ENCODE results near the gene NONO.
"Not testable (repeated sequence)": the region's sequence is repeated elsewhere in the genome, so short reads cannot be mapped to it uniquely, and the experiment has no call there.

The NONO gene

DNA sequence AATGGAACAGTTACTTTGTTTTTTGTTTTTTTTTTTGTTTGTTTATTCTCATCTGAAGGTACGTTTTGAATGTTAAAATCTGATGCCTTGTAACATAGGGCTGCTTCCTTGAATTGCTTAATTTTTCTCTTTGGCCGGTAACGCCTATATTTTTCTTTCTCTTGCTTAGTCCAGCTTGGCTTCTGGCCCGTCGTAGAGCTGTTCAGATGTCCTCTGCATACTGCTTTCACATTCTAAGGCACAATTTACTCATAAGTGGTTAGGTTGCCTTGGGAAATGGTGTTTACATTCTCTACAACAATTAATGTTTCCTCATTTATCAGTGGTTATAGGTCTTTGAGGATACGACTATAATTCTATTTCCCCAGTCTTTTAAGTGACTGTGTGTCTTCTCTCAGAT lies 7.9 kb downstream of the NONO start:
- no peak for DNase-seq

DNA sequence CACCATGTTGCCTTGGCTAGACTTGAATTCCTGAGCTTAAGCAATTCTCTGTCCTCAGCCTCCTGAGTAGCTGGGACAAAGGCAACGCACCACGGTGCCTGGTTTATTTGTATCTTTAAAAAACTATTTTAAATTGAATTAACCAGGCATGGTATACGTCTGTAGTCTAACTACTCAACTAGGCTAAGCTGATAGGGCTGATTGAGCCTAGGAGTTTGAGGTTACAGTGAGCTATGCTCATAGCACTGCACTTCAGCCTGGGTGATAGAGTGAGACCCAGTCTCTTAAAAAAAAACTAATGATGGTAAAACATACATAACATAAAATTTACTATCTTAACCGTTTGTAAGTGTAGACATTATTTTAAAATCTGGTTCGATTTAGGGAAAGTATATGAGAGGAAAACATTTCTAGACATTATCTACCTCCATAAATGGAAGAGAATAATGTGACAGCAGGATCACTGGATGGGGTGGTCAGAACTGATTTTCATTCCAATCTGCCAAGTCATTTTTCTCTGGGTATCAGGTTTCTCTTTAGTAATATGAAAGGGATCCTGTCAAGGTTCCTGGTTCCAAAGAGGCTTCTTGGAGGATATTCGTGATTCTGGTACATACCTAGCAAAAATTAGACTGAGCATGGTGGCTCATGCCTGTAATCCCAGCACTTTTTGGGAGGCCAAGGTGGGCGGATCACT lies 9.4 kb downstream of the NONO start:
- no peak for DNase-seq

DNA sequence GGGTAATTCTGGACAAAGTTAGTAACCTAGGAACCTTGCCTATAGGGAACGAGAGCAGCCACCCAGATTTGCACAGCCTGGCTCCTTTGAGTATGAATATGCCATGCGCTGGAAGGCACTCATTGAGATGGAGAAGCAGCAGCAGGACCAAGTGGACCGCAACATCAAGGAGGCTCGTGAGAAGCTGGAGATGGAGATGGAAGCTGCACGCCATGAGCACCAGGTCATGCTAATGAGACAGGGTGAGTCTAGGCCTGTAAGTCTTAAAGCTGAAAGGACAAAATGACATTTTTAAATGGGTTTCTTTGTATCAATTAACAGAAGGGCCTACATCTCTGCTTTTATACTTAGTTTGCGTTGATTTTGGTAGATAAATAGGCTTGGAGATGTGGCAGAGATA lies 13.4 kb downstream of the NONO start:
- DNase-seq, result no peak

DNA sequence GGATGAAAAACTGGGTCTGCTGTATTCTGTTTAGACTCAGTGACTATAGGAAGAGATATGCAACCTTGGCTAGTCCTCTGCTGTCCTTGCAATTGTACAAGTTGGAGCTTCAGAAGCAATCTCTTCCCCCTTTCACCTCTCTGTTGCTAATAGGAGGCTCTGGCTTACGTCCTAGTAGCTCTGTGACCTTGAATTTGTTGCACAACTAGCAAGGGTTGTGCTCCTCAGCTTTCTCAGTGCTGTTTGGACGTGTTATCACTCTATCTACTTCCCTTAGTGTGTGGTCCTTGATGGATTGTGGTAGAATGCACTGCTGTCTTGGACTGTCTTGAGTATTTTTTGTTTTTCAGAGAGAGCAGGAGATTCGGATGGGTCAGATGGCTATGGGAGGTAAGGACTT lies 14.7 kb downstream of the NONO start:
- DNase-seq, result no peak

DNA sequence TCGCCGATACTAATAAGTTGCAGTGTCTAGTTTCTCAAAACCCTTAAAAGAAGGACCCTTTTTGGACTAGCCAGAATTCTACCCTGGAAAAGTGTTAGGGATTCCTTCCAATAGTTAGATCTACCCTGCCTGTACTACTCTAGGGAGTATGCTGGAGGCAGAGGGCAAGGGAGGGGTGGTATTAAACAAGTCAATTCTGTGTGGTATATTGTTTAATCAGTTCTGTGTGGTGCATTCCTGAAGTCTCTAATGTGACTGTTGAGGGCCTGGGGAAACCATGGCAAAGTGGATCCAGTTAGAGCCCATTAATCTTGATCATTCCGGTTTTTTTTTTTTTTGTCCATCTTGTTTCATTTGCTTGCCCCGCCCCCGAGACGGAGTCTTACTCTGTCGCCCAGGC lies 16.6 kb downstream of the NONO start:
- DNase-seq, result not testable (repeated sequence)

DNA sequence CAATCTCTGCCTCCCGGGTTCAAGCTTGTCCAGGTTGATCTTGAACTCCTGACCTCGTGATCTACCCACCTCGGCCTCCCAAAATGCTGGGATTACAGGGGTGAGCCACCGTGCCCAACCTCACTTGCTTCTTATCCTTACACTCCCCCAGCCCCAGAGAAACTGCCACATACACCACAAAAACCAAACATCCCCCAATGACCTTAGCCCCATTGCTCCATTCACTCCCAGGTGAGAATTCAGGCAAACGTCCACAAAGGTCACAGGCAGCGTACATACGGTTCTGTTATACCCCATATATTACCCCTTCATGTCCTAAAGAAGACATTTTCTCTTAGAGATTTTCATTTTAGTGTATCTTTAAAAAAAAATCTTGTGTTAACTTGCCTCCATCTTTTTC lies 17.1 kb downstream of the NONO start:
- not testable (repeated sequence) for DNase-seq

DNA sequence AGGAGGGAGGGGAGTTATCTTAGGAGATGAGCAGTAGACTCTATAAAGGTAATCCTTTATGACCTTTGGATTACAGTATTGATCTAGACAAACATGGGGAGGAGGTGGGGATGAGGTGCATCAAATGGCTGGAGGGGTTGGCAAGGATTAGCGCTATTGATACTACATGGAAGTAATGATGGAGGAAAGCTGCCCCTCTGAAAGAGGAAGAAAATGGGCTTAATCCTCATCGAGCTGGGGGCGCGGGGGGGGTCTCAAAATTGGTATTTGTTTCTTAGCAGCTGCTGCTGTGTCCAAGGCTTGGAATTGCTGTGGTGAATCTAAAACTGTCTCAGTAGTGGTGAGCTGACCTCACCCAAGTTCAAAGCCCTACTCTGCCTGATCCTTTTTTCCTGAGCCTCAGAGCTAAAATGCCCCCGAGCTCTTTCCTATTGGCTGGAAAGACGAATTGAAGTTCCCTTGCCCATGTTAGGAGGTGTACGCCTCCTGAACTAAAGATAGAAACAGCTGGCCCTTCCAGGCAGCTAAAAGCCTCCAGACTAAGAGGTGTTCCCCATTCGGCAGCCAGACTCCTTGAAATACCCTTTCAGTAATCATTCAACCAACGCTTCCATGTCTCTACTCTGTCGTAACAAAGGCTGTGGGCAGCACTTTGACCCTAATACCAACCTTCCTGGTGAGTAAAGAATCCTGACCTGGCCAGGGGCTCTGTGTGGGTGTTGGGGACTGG lies 17.9 kb downstream of the NONO start, which contains the start of gene ITGB1BP2:
Gene ITGB1BP2 (plus strand): TSS at position 556 of the 730 bp plus-strand sequence. CDS start 57 bp downstream, at position 613.
- peak; percentile 35 for DNase-seq

DNA sequence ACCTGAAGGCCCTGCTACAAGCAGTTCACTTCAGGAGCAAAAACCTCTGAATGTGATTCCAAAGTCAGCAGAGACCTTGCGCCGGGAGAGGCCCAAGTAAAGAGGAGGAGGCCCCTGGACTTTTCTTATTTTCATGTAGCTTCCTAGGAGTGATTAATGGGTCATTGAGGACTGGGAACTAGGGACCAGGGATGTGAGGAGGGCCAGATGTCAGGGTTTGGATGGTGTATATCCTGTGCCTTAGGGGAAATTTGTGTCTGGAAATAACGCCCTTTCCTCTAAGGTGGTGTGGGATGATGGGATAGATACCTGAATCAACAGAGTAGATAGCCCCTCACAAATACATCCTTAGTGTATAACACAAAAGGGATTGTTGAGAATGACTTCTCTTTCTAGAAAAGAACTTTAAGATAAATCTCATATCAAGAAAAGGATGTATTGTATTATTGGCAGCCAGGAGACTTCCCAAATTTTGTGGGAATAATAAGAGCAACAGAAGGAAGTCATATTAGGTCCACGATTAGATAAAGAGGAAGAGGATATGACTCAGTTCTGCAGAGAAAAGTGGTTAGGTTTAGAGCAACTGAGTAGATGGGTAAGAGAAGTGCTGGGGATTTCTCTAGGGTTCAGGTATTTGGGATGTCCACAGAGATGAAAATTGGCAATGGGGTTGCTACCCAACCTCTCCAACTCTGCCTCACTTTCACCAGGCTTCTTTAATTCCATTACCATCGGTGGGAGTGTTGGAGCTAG lies 19.2 kb downstream of the NONO start:
- peak; percentile 6 for DNase-seq

DNA sequence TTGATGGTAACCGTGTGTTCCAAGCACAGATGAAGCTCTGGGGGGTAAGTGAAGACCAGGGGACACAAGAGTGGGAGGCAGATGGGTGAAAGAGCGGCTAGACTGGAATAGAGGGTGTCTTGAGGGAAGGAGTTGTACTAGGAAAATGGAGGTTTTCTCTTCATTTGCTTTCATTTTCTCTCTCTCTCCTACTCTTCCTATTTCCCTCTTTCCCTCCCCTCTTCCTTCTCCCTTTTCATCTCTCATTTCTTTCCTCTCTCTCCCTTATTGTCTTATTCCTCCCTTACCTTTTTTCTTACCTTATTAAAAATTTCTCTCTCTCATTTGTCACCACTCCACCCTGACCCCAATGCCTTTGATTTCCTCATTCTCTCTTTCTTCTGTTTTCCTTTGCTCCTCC lies 21.1 kb downstream of the NONO start:
- no peak for DNase-seq

DNA sequence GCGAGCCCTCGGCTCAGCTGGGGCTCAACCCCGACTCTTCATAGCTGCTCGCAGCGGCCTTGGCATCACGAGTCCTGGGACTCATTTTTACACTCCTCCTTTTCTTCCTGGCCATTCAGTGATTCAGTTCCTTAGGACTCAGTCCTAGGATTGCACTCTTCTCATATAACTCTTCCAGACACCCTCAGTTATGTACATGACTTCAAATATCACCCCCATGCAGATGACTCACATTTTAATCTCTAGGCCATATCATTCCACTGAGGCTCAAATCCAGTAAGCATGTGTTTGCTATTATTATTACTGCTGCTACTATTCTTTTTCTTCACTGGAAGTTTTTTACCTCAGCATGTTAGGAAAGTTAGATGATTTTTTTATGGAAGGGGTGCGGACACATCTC lies 32.5 kb downstream of the NONO start:
- DNase-seq, result no peak

DNA sequence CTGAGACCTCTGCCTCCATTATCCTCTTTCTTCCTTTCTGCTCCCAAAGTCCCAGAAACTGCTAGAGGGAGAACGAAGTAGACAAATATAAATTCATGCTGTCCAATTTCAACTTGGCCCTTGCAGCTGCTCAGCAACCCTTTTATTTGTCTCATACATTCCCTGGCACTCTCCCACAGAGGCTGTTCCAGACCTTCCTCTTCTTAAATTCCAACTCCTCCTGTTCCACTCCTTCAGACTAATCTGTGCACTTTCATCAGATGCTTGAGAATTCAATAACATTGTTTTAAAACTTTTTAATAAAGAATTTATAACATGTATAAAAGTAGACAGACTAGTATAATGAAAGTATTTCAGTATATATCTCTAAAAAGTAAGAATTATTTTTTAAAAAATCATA lies 33.5 kb downstream of the NONO start:
- not testable (repeated sequence) for DNase-seq

DNA sequence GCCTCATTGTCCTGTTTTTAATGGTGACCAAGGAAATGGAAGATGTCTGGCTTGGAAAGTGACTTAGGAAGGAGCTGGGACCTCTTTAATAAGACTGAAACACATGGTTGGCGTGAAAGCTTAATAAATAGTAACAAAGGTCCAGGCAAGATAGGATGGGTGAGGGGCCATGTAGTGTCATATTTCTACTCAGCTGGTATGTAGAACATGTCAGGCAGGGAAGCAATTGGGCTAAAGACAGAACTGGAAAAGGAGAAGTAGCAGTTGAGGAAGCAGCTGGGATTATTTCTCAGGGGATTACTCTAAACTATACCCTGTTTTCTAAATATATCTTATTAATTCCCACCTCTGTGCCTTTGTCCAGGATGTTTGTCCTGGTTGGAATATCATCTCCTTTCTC lies 36.7 kb downstream of the NONO start:
- no peak for DNase-seq

DNA sequence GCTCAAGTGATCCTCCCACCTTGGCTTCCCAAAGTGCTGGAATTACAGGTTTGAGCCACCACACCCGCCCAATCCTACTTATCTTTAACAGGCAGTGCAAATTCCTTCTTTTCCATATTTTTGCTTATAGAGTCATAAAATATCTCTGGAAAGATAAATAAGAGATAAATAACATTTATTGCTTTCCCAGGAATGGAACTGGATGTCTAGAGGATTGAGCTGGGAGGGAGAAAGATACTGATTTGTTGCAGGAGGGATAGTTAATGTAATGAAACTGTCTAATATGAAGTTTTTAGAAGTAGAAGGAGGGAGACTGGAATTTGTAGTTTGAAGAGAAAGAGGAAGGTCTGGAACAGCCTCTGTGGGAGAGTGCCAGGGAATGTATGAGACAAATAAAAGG lies 38.3 kb downstream of the NONO start:
- no peak for DNase-seq

DNA sequence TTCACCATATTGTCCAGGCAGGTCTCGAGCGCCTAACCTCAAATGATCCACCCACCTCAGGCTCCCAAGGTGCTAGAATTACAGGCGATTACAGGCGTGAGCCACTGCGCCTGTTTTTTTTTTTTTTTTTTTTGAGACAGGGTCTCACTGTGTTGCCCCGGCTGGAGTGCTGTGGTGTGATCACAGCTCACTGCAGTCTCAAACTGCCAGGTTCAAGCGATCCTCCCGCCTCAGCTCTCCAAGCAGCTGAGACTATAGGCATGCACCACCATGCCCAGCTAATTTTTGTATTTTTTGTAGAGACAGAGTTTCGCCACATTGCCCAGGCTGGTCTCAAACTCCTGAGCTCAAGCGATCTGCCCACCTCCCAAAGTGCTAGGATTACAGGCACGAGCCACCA lies 41.0 kb downstream of the NONO start:
- DNase-seq, result not testable (repeated sequence)

DNA sequence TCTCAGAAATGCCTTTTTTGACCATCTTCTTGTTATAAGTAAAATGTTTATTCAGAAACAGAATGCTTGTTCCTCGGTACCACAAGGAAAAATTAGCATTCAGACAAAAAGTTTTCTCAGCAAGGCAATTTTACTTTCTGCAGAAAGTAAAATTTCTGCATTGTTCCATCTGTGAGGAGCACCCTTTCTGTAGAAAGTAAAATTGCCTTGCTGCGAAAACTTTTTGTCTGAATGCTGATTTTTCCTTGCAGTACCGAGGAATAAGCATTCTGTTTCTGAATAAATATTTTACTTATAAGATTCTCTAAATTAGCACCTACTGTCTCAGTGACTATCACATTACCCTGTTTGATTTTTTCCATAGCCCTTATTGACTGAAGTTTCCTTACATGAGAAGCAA lies 43.0 kb downstream of the NONO start:
- no peak for DNase-seq

DNA sequence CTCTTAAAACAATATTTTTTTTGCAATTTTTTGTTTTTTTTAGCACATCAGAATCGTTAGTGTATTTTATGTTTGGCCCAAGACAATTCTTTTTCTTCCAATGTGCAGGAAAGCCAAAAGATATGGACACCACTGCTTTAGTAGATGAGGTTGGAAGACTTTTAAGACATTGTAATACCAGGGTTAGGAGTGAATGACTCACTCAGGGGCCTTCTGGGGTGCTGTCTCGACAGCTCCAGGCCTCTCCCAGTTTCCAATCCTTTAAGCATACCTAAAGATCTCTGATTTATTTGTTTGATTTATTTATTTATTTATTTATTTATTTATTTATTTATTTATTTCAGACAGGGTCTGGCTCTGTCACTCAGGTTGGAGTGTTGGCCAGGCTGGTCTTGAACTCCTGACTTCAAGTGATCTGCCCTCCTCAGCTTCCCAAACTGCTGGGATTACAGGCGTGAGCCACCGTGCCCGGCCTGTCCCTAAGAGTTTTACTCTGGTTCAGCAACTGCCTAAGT lies 65.8 kb downstream of the NONO start:
- not testable (repeated sequence) for DNase-seq

DNA sequence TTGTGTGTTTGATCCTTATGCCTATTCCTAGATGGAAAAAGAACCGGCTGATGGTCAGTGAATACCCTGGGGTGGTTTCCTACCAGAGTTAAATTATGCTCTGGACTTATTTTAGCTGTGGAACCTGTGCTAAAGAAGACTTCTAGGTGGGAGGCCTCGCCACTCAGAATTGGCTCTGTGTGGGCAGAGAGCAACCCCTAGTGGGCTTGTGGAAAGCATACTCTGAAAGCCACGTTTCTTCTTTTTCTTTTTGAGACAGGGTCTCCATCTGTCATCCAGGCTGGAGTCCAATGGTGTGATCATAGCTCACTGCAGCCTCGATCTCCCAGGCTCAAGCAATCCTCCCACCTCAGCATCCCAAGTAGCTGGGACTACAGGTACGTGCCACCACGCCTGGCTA lies 66.4 kb downstream of the NONO start:
- DNase-seq, result not testable (repeated sequence)

Data from OCI-M1 (cell line).